HTERT RPE-1 (cell line): ENCODE results near the gene SLC7A14.

Source experiments
- in situ Hi-C: fragments of 300-500 bp; cut with MboI; formaldehyde crosslinking; loops from 4 replicates; pipeline ENCODE4 v1.14.3; 2020; ENCODE audit warnings: low sequenced_read_pairs

Gene SLC7A14

GRCh38 chr3:170499562-170500156, 86.2 kb downstream of the SLC7A14 start:
- in situ Hi-C loops, result no loop called here

- in situ Hi-C loops, result no loop called here
Observed at GRCh38 chr3:170497207-170498095, 88.4 kb downstream of the SLC7A14 start.

DNA sequence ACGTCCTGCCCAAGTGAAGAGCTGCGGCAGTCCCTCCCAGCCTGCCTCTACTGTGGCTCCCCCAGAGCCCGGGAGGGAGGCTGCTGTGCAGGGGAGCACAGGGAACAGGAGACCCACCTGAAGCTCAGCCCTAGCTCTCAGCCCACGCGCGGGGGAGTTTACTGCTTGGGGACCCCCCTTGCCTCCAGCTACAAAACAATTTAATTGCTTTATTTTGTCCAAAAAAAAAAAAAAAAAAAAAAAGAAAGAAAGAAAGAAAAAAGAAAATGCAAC, 89.1 kb downstream of the SLC7A14 start:
- in situ Hi-C loops, result no loop called here

- in situ Hi-C loops, result no loop called here
Observed at GRCh38 chr3:170496026-170496867, 89.6 kb downstream of the SLC7A14 start.

GRCh38 chr3:170494766-170495165, 91.1 kb downstream of the SLC7A14 start:
- in situ Hi-C loops, result no loop called here

- in situ Hi-C loops, result no loop called here
Observed at GRCh38 chr3:170493712-170494182, 92.1 kb downstream of the SLC7A14 start.

GRCh38 chr3:170491901-170492300, 94.0 kb downstream of the SLC7A14 start:
- in situ Hi-C loops, result no loop called here

DNA sequence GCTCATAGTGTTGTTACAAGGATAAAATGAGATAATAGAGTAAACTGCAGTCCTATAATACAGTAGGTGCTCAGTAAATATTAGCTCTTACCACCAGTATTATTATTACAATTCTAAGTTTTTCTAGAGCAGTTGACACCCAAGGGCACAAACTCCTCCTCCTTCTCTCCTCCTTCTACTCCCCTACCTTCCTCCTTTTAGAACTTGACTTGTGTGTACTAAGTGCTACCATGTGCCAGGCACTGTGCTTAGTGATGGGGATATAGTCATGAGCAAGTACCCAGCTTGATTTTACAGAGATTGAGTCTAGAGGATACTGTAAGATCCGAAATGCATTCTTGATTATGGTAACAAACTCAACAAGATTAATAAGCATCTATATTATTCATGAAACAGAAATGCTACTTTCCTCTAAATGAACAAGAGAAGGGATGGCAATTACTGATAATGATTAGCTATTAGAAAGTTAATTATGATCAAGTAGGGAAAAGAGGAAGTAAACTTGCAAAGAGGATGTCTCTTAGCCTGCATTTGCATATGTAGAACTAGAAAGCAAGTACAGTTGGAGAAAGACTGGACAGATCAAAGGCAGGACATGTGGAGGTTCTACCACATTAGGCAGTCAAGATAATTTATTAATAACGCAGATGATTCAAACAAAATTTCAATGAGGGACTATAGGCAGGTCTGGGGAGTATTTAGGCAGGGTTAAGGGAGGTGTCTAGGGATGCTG, 94.9 kb downstream of the SLC7A14 start:
- in situ Hi-C loops, result no loop called here

GRCh38 chr3:170488802-170489201, 97.1 kb downstream of the SLC7A14 start:
- in situ Hi-C loops, result no loop called here

- in situ Hi-C loops, result no loop called here
Observed at GRCh38 chr3:170487031-170487430, 98.8 kb downstream of the SLC7A14 start.

- in situ Hi-C loops, result no loop called here
Observed at GRCh38 chr3:170486398-170486797, 99.5 kb downstream of the SLC7A14 start.

- in situ Hi-C loops, result no loop called here
Observed at GRCh38 chr3:170485696-170486095, 100.2 kb downstream of the SLC7A14 start.

- in situ Hi-C loops, result no loop called here
Observed at GRCh38 chr3:170485294-170485693, 100.6 kb downstream of the SLC7A14 start.

GRCh38 chr3:170484869-170485268, 101.0 kb downstream of the SLC7A14 start:
- in situ Hi-C loops, result no loop called here

- in situ Hi-C loops, result no loop called here
Observed at GRCh38 chr3:170483485-170484262, 102.2 kb downstream of the SLC7A14 start.

DNA sequence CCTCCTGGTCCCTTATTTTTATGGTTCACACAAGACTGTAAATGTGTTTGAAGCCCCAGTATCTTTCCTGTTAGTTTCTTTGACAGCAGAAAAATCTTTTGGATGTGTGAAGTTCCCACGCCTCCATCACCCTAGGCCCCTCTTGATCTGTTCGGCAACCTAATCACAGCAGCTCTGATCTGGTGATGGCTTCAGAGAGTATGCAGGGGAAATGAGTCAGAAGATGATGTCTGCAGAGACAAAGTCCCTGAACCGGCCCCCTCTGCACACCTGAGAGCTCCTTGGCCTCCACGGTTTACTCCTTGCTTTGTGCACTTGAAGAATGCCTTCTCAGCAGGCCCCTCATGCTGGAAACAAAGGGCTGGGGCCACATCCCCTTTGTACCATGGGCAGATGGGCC, 103.7 kb downstream of the SLC7A14 start:
- in situ Hi-C loops, result no loop called here

GRCh38 chr3:170480111-170480510, 105.8 kb downstream of the SLC7A14 start:
- in situ Hi-C loops, result no loop called here

- in situ Hi-C loops, result no loop called here
Observed at GRCh38 chr3:170477395-170477794, 108.5 kb downstream of the SLC7A14 start.

- in situ Hi-C loops, result no loop called here
Observed at GRCh38 chr3:170476291-170476690, 109.6 kb downstream of the SLC7A14 start.

GRCh38 chr3:170475092-170475685, 110.7 kb downstream of the SLC7A14 start:
- in situ Hi-C loops, result no loop called here
